ENCODE data around the gene TBCE.

The TBCE gene

DNA sequence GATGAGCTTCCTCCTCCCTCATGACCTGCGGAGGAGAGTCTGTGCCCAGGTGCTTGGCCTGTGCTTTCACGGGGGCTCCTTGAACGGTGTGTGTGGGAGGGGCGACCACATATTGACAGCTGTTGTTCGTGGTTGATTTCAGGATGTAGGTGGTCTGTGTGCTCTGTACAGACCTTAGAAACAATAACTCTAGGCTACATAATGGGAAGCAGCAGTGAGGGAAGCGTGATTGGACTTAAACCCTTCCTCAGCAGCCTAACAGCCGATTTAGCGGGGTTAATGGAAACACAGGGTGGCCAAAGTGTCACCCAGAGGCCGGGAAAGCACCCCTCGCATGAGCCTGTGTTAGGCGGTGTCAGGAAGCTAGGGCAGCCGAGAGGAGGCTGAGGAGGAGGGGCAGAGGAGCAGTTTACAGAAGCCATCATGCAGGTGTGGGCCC, 56.0 kb downstream of the TBCE start:
- DNase-seq (ENCODE audit: low read depth), result no peak
- no peak for TF ChIP-seq CTCF (IDR thresholded peaks at IDR 0.05; ENCODE audit: insufficient read depth, low read depth, low read length, missing control alignments)
- no peak overlapping the region for H3K4me3 ChIP-seq (ENCODE audit: low read length)

- H3K4me3 ChIP-seq (ENCODE audit: low read length), result no peak overlapping the region
- no peak for TF ChIP-seq CTCF (IDR thresholded peaks at IDR 0.05; ENCODE audit: insufficient read depth, low read depth, low read length, missing control alignments)
- no peak for DNase-seq (ENCODE audit: low read depth)
These were observed 56.9 kb downstream of the TBCE start for GRCh38 chr1:235424092-235424491.

GRCh38 chr1:235425357-235425756, 58.1 kb downstream of the TBCE start:
- TF ChIP-seq CTCF (IDR thresholded peaks at IDR 0.05; ENCODE audit: insufficient read depth, low read depth, low read length, missing control alignments), result no peak
- H3K4me3 ChIP-seq (ENCODE audit: low read length), result no peak overlapping the region
- no peak for DNase-seq (ENCODE audit: low read depth)

DNA sequence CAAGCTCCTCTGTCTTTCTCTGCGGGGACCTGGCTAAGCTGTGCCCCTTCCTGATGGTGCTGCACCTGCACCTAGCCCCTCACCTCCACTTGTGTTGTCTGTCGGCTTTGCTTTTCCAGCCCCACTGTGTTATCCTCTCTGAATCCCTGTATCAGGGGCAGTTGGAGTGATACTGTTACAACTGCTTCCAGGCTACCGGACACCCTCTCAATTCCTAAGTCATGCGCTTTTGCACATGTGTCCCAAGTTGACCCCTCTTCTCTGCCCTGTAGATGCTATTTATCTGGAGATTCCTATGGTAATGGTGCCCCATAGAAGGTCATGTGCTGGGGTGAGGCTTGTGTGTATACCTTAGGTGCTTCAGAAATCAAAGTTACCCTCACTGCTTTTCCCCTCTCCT, 58.9 kb downstream of the TBCE start:
- H3K4me3 ChIP-seq (ENCODE audit: low read length), result no peak overlapping the region
- TF ChIP-seq CTCF (IDR thresholded peaks at IDR 0.05; ENCODE audit: insufficient read depth, low read depth, low read length, missing control alignments), result no peak
- no peak for DNase-seq (ENCODE audit: low read depth)

DNA sequence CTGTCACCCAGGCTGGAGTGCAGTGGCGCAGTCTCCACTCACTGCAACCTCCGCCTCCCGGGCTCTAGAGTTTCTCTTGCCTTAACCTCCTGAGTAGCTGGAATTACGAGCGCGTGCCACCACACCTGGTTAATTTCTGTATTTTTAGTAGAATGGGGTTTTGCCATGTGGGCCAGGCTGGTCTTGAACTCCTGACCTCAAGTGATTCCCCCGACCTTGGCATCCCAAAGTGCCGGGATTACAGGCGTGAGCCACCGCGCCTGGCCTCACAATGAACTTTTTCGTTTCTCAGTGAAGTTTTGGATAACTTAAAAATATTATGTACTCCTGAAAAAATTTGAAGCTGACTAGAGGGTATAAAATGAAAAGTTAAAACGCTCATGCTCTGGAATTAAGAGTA, 59.5 kb downstream of the TBCE start:
- no peak overlapping the region for H3K4me3 ChIP-seq (ENCODE audit: low read length)
- no peak for DNase-seq (ENCODE audit: low read depth)
- no peak for TF ChIP-seq CTCF (IDR thresholded peaks at IDR 0.05; ENCODE audit: insufficient read depth, low read depth, low read length, missing control alignments)

- no peak overlapping the region for H3K4me3 ChIP-seq (ENCODE audit: low read length)
- no peak for TF ChIP-seq CTCF (IDR thresholded peaks at IDR 0.05; ENCODE audit: insufficient read depth, low read depth, low read length, missing control alignments)
- DNase-seq (ENCODE audit: low read depth), result no peak
These were observed 60.2 kb downstream of the TBCE start for GRCh38 chr1:235427447-235427846.

DNA sequence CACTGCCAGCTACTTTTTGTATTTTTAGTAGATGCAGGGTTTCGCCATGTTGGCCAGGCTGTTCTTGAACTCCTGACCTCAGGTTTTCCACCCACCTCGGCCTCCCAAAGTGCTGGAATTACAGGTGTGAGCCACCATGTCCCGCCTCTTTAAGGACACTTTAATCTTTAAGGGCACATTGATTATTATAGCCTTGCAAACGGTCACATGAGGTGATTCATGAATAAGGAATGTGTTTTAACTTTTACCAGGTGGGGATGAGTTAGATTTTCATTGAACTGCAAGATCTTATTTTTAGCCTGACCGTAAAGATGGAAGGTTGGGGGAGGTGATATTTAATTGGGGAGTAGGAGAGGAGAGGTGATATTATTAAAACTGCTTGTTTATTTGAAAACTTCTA, 61.9 kb downstream of the TBCE start:
- no peak overlapping the region for H3K4me3 ChIP-seq (ENCODE audit: low read length)
- no peak for TF ChIP-seq CTCF (IDR thresholded peaks at IDR 0.05; ENCODE audit: insufficient read depth, low read depth, low read length, missing control alignments)
- DNase-seq (ENCODE audit: low read depth), result no peak

Measured in epithelial cell of esophagus (primary cell).